B cell (primary cell): ENCODE results near the gene ZC3H10. TPM values are rescaled to one million over a fixed set of nuclear protein-coding genes. Genes with fewer than 3 reads are reported as not detected.

Experiments
- ATAC-seq: fragments of 200-7000 bp; cut with Tn5 transposase; one replicate; pipeline ENCODE4 v1.10.0; 2021; ENCODE audit warnings: low read depth, mild to moderate bottlenecking, moderate number of reproducible peaks, moderate library complexity
- CTCF ChIA-PET: fragments of 350-600 bp; sonication (Branson Sonifier 250); formaldehyde crosslinking; loops from one replicate; lab custom pipeline; 2021; ENCODE audit warnings: antibody characterized with exemption, inconsistent platforms; lab: Charles Lee
- POLR2A ChIA-PET: fragments of 350-600 bp; sonication (Branson Sonifier 250); formaldehyde crosslinking; loops from one replicate; lab custom pipeline; 2021; ENCODE audit warnings: antibody characterized with exemption; lab: Charles Lee
- DNase-seq: peaks from one replicate; pipeline ENCODE4 v3.0.0; 2013
- H2AFZ ChIP-seq: 2 replicates; pipeline ENCODE4 v1.6.1; 2012; ENCODE audit warnings: mild to moderate bottlenecking, low read depth, low read length; ENCODE audit not compliant: insufficient read depth, poor library complexity, severe bottlenecking
- H3K27ac ChIP-seq, 2 donors: 1 replicate in 1 of 2; 2 replicates in 1 of 2; pipeline ENCODE4 v1.5.1; 2012 to 2013; ENCODE audit warnings: low read length in 2 of 2, mild to moderate bottlenecking in 2 of 2, moderate library complexity in 1 of 2
- H3K27me3 ChIP-seq, 4 experiments: fragments of 200-600 bp in 1 of 4; sonication (generic) in 1 of 4; replicated peaks in 1 of 4; 1 replicate in 2 of 4; 2 replicates in 2 of 4; pipeline versions ENCODE4 v1.6.1 to v1.7.0; 2013 to 2016; ENCODE audit warnings: low read length in 3 of 4, mild to moderate bottlenecking in 2 of 4, mixed read lengths in 1 of 4, moderate library complexity in 1 of 4; ENCODE audit not compliant: insufficient read depth in 4 of 4, control insufficient read depth in 3 of 4; ENCODE audit errors: control extremely low read depth in 1 of 4
- H3K36me3 ChIP-seq, 2 experiments: replicated peaks in 1 of 2; 1 replicate in 1 of 2; 2 replicates in 1 of 2; pipeline versions ENCODE4 v1.6.1 to v1.7.1; 2013; ENCODE audit warnings: low read length in 1 of 2; ENCODE audit not compliant: insufficient read depth in 2 of 2, control insufficient read depth in 1 of 2; ENCODE audit errors: control extremely low read depth in 1 of 2, extremely low read depth in 1 of 2
- H3K4me1 ChIP-seq, 2 donors: fragments of 200-600 bp in 1 of 2; sonication (generic) in 1 of 2; 1 replicate in 1 of 2; 2 replicates in 1 of 2; pipeline versions ENCODE4 v1.5.1 to v1.6.1; 2013 to 2017; ENCODE audit warnings: low read length in 2 of 2; ENCODE audit not compliant: control insufficient read depth in 2 of 2, insufficient read depth in 2 of 2
- H3K4me2 ChIP-seq: replicated peaks from 2 replicates; pipeline ENCODE3; 2012; ENCODE audit warnings: mild to moderate bottlenecking, low read depth, low read length; ENCODE audit not compliant: poor library complexity, severe bottlenecking
- H3K4me3 ChIP-seq, 5 experiments: fragments of 200-600 bp in 1 of 5; sonication (generic) in 1 of 5; 1 replicate in 3 of 5; 2 replicates in 2 of 5; pipeline versions ENCODE4 v1.5.1 to v1.7.0; 2011 to 2016; ENCODE audit warnings: low read length in 4 of 5, mild to moderate bottlenecking in 4 of 5, low read depth in 2 of 5, control low read depth in 1 of 5, moderate library complexity in 1 of 5; ENCODE audit not compliant: insufficient read depth in 1 of 5; ENCODE audit errors: control extremely low read depth in 1 of 5, extremely low read depth in 1 of 5
- H3K79me2 ChIP-seq: fragments of 200-600 bp; sonication (generic); one replicate; pipeline ENCODE4 v1.6.0; 2016; ENCODE audit warnings: low read length; ENCODE audit not compliant: control insufficient read depth, insufficient read depth
- H3K9ac ChIP-seq: fragments of 200-600 bp; sonication (generic); 2 replicates; pipeline ENCODE4 v1.6.1; 2017; ENCODE audit warnings: mild to moderate bottlenecking, low read length, moderate library complexity
- H3K9me3 ChIP-seq, 3 donors: one replicate each; pipeline versions ENCODE4 v1.6.1 to v1.7.1; 2013; ENCODE audit warnings: low read length in 2 of 3; ENCODE audit not compliant: control insufficient read depth in 2 of 3, insufficient read depth in 1 of 3; ENCODE audit errors: control extremely low read depth in 1 of 3
- H4K20me1 ChIP-seq: 2 replicates; pipeline ENCODE4 v1.6.0; 2012; ENCODE audit warnings: mild to moderate bottlenecking, low read length; ENCODE audit not compliant: insufficient read depth, control insufficient read depth, poor library complexity, severe bottlenecking
- H3K27ac Mint-ChIP-seq: one replicate; pipeline ENCODE4 v1.8.0; 2021; ENCODE audit warnings: mixed read lengths
- H3K27me3 Mint-ChIP-seq: one replicate; pipeline ENCODE4 v1.8.0; 2021; ENCODE audit warnings: mixed read lengths
- H3K4me1 Mint-ChIP-seq: one replicate; pipeline ENCODE4 v1.8.0; 2021; ENCODE audit warnings: mixed read lengths
- H3K4me3 Mint-ChIP-seq: one replicate; pipeline ENCODE4 v1.8.0; 2021; ENCODE audit warnings: mixed read lengths
- H3K9me3 Mint-ChIP-seq: one replicate; pipeline ENCODE4 v1.8.0; 2022; ENCODE audit warnings: mixed read lengths; ENCODE audit not compliant: insufficient read depth
- CTCF ChIP-seq: fragments of 200-600 bp; IDR thresholded peaks from one replicate; pipeline ENCODE4 v1.8.0; 2022; ENCODE audit warnings: antibody characterized with exemption, mild to moderate bottlenecking
- EZH2 ChIP-seq: IDR thresholded peaks from 2 replicates; pipeline ENCODE4 v1.6.1; 2012; ENCODE audit warnings: borderline replicate concordance, low read depth, mild to moderate bottlenecking, moderate library complexity, low read length; ENCODE audit not compliant: insufficient read depth, poor library complexity, severe bottlenecking
- WGBS: methylation state at CpG from one replicate; pipeline ENCODE4 v1.1.5; 2013; ENCODE audit warnings: missing lambda C conversion rate; ENCODE audit not compliant: insufficient coverage; 5-methylcytosine and 5-hydroxymethylcytosine counted together
- intact Hi-C: fragments of 100-400 bp; cut with micrococcal nuclease; formaldehyde crosslinking; loops from one replicate; pipeline ENCODE4 v1.10.0; 2022
- polyA plus RNA-seq: library from polyadenylated mRNA; depleted of rRNA; stranded (reverse); fragments of >200 nt; gene quantifications from 2 replicates; pipeline ENCODE4 v1.2.3, GENCODE V29; 2012
- total RNA-seq, 2 donors: library from RNA; stranded (reverse); fragments of 120-200 nt in 1 of 2; gene quantifications; 1 replicate in 1 of 2; 2 replicates in 1 of 2; pipeline versions ENCODE4 v1.2.3 to v1.2.4, GENCODE V29; 2013 to 2022

ZC3H10 gene
- total and polyA plus RNA-seq, 2 donors (not counting 1 experiment from before 2014, with no cell fraction given), result 4.7 to 21.7 TPM

- TF ChIP-seq EZH2, result no peak
- no peak for TF ChIP-seq CTCF
- CTCF ChIA-PET, result interaction anchor here (1.4 to 13.8 kb wide), 3 partner anchors 12 to 60 kb away, joined by 4 to 247 read pairs (median 5); partner anchors contain the start of genes SMARCC2 and ZC3H10
- Mint-ChIP-seq H3K4me1 (peaks cover 57% of the 10 kb centered on the region), H3K27me3 (no peaks in the 10 kb centered on the region), H3K9me3 (no peaks in the 10 kb centered on the region), H3K27ac (peak overlapping the region; percentile 98), H3K4me3 (peak overlapping the region; percentile 100)
- intact Hi-C loops, result loop anchor here (5.0 kb wide), 1 partner anchor 133 kb away; the partner anchor contains the start of gene SUOX
- H3K36me3 ChIP-seq, result peaks cover 5 to 46% of the 10 kb centered on the region in 2 experiments
- peak overlapping the region; percentile 92 for H3K9ac ChIP-seq
- ATAC-seq (no peak), DNase-seq (no peak)
- WGBS, result 79% methylated on average over 18 of the region's 22 CpGs
- H3K4me3 ChIP-seq, result peak overlapping the region in 4 of 5 experiments; percentile 88 to 95 (median 92)
- POLR2A ChIA-PET, result interaction anchor here (0.5 to 5.7 kb wide), 5 partner anchors 12 to 86 kb away, joined by 3 to 49 read pairs (median 7); partner anchors contain the start of genes MYL6B, RPL41 and ZC3H10
- H2AFZ ChIP-seq, result no peak overlapping the region
- peak overlapping the region; percentile 60 to 64 for H3K27ac ChIP-seq
- no peaks in the 10 kb centered on the region for H3K9me3 ChIP-seq
- no peaks in the 10 kb centered on the region for H3K27me3 ChIP-seq
- peaks cover 35% of the 10 kb centered on the region for H4K20me1 ChIP-seq
- H3K4me1 ChIP-seq, result peaks cover 40 to 52% of the 10 kb centered on the region in 2 donors
- H3K4me2 ChIP-seq, result peak overlapping the region; percentile 96
- H3K79me2 ChIP-seq, result peaks cover 53% of the 10 kb centered on the region
Observed at GRCh38 chr12:56129942-56130495, 12.0 kb downstream of the ZC3H10 start.

DNA sequence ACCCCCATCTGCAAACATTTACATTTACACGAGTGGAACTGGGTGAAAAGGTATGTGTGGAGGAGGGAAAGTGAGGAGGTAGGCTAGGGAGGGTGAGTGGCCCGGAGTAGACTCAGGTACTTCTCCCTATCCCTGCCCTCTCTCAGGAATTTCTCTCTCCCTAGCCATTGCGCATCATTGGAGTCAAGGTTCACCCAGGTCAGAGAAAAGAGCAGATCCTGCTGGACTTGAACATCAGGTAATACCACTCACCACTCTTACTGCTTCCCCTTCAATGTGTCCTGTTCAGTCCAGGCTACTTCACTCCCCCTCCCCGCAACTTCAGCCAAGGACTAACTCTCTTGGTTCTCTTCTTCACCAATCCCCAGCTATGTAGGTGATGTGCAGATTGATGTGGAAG lies 12.8 kb downstream of the ZC3H10 start:
- peaks cover 31 to 43% of the 10 kb centered on the region in 2 donors for H3K4me1 ChIP-seq
- peak overlapping the region in 1 of 2 donors; percentile 64 for H3K27ac ChIP-seq

More for the DNA sequence above, 12.8 kb downstream of the ZC3H10 start:
- 89% methylated on average over 1 of the region's 4 CpGs for WGBS
- Mint-ChIP-seq H3K27me3 (no peaks in the 10 kb centered on the region), H3K27ac (peak overlapping the region; percentile 27), H3K4me3 (peak overlapping the region; percentile 30), H3K9me3 (no peaks in the 10 kb centered on the region), H3K4me1 (peaks cover 54% of the 10 kb centered on the region)
- POLR2A ChIA-PET, result interaction anchor here (5.7 kb wide), 1 partner anchor 21 kb away, joined by 28 read pairs; the partner anchor contains the start of gene MYL6B
- no peak overlapping the region for H3K4me3 ChIP-seq
- no peak overlapping the region for H2AFZ ChIP-seq
- TF ChIP-seq CTCF (no peak), EZH2 (no peak)
- CTCF ChIA-PET, result interaction anchor here (0.6 to 1.4 kb wide), 2 partner anchors 13 to 26 kb away, joined by 4 read pairs; partner anchors contain the start of gene ZC3H10
- peaks cover 5 to 52% of the 10 kb centered on the region in 2 experiments for H3K36me3 ChIP-seq
- H3K27me3 ChIP-seq, result no peaks in the 10 kb centered on the region
- H3K4me2 ChIP-seq, result no peak overlapping the region
- ATAC-seq, result no peak
- no peak for DNase-seq
- no peak overlapping the region for H3K9ac ChIP-seq
- H3K9me3 ChIP-seq, result no peaks in the 10 kb centered on the region
- intact Hi-C loops, result no loop called here
- H3K79me2 ChIP-seq, result peaks cover 53% of the 10 kb centered on the region
- peaks cover 35% of the 10 kb centered on the region for H4K20me1 ChIP-seq
